T-helper 2 cell (primary cell): ENCODE results near the gene CEP126.

Experiments used
- DNase-seq, 5 experiments: peaks; one replicate each; pipeline versions ENCODE4 v3.0.0 to v3.0.0-alpha.2; 2012 to 2022
- total RNA-seq, 2 donors: gene quantifications; one replicate each; lab custom pipeline; 2026; lab: John Stamatoyannopoulos, UW

Gene CEP126, protein sequence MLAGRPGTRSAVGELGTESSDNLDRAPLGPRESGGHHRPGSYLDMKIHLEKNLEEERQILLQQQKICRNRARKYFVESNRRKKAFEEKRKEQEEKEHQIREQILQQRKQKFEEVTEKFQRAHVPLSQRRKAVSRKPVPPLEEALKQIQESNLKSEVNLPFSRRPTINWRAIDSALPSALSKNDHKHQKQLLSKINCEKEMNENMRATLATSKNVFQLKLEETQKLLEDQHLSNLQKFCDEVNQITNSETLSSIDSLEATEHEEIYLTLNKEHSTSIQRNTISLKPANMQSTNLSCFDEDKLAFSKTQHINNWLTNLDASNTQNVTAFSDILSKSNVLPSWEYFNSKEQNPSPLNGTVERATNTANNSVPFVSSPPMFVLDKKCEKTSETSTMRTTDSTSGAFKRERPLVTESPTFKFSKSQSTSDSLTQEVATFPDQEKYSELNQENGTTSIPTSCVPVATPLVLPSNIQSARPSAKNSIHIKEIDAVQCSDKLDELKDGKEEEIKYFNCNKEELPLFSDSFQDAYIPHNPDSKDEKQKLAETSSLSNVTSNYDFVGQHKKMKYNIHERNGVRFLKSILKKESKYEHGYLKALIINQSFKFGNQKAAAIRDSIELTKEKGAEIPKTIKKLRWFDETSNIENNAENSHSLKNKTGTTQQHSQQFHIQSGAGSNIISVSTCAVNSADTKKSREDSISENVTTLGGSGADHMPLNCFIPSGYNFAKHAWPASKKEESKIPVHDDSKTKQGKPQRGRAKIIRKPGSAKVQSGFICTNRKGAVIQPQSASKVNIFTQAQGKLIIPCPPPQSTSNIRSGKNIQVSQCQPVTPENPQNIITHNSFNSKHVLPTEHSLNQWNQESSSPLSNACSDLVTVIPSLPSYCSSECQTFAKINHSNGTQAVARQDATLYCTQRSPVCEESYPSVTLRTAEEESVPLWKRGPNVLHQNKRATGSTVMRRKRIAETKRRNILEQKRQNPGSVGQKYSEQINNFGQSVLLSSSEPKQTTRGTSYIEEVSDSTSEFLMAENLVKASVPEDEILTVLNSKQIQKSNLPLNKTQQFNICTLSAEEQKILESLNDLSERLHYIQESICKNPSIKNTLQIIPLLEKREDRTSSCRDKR
- total RNA-seq, result 0.62 to 3.2 reads per million in 2 donors

GRCh38 chr11:101914738-101915426, at the start of gene CEP126:
Gene CEP126, plus strand, starts transcription at chr11:101915010. Its CDS starts 275 bp downstream, at chr11:101915285.
- peak; percentile 79 to 93 (median 89) for DNase-seq

DNA sequence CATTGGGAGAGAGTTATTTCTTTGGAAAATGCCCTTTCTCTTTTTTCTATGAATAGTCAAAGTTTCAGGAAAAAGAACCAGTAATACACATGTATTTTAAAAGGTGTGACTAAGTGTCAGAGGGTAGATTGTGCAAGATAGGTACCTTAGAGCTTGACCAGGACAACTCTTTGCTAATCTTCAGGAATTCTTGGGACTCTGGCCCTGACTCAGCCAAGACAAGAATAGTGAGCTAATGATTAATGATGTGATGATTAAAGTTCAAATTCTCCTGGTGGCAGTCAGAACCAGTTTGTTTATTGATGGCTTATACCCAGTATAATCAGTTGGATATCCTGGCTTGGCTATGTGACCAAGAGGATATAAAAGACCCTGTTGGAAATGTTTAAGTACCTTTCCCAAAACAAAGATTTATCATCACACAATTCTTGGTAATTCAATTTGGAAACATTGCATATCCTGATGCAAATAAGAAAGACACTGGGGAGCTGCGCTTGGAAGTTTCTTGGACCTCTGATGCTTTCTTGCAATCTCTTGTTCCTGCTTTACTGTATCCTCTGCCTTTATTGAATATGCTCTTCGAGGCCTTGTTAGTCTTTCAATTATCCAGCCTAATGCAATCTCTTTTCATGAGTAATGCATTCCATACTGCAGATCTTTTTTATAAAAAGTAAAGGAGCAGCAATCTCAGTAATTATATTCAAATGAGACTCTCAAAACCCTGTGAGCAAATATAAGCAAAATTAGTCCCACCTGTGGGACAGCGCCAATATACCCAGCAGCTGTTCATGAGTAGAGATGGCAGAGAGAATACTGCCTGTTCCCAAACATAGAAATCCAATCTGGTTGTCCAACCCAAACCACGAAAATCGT, 48.0 kb upstream of the CEP126 start:
- no peak for DNase-seq

- DNase-seq, result no peak
These were observed 46.9 kb upstream of the CEP126 start for GRCh38 chr11:101867951-101868350.

DNA sequence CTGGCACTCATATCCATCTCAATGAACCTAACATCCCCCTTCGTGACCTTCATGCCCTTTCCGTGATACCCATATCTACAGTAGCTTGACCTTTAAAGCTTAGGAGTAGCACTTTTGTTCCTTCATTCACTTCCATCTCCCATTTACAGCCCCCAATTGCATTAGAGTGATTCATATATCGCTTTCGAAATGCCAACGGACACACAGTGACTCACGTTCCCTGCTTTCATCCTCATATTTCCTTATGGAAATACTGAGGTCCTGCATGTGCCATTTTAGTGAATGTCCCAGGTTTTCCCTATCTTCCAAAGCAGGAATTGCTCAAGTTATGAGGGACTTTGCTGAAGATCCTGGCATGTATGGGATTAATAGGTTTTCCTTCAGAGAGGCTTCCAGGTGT, 44.3 kb upstream of the CEP126 start:
- DNase-seq, result no peak

GRCh38 chr11:101872171-101872882, 42.5 kb upstream of the CEP126 start:
- DNase-seq, result no peak

- DNase-seq, result peak in 1 of 5 experiments; percentile 32
These were observed 34.6 kb upstream of the CEP126 start for GRCh38 chr11:101880222-101880621.

DNA sequence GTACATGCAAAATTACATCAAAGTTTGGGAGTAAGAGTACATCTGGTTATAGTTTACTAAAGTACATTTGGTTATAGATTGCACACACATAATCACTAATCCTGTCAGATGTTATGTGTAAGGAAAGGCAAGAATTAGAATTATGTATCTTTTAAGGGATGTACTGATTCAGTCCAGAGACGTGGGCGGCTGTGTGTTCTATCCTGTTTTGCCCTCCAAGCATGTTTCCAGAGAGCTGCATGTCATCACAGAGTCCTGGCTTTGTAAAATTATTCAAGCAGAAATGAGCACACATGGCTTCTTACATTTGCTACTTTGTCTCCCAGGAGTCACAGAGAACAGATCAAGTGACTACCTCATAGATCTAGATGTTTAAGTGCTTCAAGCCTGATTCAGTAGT, 33.2 kb upstream of the CEP126 start:
- no peak for DNase-seq

DNA sequence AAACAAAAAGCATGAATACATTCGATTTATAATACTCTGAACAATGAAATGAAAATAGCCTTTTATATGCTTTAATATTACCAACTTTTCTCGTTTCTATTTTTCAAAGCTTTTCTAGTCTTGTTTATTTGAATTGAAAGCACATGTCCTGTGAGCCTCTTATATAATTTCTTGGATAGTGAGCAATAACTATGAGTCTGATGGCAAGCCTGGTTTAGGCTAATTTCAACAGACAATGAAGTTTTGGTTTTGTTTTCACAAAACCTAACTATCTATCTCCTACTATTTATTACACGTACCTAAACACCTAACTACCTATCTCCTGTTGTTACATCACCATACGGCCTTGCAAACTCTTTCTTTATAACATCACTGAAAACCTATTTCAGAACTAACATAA, 29.2 kb upstream of the CEP126 start:
- DNase-seq, result no peak

DNA sequence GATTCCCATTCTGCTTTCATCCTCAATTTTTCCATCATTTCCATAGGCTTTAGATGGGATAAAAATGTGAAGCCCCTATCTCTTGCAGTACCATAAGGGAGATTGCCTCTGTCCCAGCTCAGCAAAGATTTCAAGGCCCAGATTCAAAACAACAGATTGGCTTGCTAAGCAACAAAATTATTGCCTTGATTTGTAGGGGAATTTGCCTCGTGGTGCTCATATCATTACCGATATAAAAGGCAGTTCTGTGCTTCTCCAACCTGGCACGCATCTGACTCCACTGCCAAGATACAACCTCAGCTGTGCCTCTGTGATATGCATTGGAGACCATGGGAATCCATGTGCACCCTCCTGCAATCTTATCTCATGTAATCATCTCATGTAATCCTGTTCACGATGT, 25.0 kb upstream of the CEP126 start:
- no peak for DNase-seq

GRCh38 chr11:101894505-101894904, 20.3 kb upstream of the CEP126 start:
- no peak for DNase-seq

DNA sequence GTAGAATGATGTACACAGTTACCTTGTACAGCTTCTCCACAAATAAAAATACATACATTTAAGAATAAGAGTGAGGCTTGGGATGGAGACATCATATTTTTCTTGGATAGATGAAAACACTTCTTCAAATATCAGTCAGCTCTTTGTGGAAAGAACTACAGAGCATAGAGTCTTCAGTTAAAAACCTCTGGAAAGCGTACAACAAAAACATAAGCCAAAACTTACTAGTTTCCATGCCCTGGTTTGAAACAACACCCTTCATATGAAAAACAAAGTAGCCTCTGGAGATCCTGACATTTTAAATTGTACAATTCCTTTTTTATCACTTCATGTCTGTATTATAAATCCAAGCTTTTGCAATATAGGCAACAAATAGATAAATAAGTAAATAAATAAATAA, 7.0 kb upstream of the CEP126 start:
- DNase-seq, result no peak

DNA sequence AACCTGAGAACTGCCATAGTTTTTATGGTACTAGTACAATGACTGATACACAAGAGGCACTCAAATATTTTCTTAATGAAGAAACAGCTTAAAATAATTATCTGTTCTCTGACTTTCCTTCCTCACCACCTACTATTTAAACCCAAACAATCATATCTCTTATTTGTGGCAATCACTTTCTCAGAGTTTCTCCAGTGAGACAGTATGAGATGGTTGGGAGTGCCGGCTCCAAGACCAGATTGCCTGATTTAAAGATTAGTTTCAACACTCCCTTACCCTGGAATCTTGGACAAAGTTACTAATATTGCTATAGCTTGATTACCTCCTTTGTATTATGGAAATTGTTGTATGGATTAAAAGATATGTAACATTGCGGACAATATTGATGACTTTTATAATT, 5.7 kb upstream of the CEP126 start:
- no peak for DNase-seq

DNA sequence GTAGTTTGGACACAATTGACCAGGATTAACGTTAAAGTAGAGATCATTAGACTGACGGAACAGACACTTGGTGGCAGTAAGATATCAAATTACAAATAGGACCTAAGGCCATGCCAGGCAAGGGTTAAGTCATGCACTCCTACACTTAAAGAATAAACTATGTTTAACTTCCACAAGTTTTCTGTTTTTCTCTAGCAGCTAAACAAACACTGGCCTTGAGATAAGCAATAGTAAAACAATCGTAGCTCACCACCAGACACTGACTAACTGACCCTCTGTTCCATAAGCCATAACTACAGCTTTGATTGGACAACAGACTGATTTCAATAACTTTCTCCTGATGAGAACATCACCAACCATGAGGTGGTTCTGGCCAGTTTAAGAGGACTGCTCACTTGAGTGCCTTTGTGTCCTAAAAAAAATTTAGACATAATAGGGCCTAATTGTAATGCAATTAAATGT, 2.0 kb upstream of the CEP126 start:
- DNase-seq, result no peak

DNA sequence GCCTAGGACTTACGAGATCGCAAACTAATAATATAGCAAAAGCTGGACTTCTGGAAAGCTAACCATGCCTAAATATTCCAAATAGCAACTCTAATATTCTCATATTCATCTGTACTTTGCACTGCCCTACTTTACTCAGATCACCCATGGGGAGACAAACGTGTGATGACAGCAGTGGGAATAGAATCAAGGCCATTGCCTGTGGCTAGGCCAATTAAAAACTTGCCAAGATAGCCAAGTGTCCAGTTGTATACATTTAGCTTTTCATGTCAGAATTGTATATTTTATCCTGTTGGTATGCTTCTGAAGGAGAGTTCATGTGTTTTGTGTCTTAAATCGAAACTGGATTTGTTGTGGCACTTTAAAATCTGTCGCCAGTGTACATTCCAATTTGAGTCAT, 1.2 kb upstream of the CEP126 start:
- no peak for DNase-seq

- no peak for DNase-seq
These were observed 471 bp upstream of the CEP126 start for GRCh38 chr11:101914341-101914737.

DNA sequence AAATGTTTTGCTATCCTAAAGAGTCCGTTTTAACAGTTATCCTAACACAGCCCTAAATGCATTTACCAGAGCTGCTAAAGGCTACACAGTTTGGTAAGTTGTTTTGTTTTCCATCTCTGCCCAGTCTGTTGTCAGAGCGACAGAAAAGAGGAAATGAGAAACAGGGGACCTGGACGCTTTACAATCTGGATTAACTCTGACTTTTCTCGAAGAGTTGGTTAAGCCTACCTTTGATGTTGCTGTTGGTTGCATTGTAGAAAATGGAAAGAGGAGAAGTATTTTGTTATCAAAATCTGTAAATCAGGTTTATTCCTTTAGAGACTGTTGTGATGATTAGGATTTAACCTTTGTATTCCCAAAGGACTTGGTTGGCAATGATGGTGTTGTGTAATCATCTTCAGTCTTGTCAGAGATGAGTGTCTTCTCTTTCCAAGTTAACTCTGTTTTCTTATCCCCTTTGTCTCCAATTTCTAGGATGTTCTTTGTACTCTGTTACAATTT, 1.0 kb downstream of the CEP126 start:
- DNase-seq, result peak in 1 of 5 experiments; percentile 5

GRCh38 chr11:101916422-101916821, 1.6 kb downstream of the CEP126 start, which contains the start of gene ANGPTL5:
Gene ANGPTL5, minus strand, starts transcription at chr11:101916522. Its CDS starts 8,613 bp downstream, at chr11:101907909.
- DNase-seq, result no peak

- DNase-seq, result no peak
These were observed 2.4 kb downstream of the CEP126 start for GRCh38 chr11:101917226-101917625.

DNA sequence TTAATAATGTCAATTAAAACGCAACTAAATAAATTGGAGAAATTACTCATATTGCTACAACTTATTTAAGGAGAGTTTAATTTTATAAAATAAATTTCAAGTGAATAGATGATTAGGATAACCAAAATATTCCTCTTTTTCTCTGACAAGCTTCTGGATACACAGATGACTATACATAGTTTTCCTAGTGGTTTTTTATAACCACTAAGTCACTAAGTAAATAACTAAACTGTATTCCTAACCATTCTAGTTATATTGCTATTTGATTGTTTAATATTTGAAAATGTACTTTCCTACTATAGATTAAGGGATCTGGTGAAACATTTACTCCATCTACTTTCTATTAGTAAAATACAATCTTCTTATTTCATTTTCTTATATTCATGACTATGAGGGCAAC, 6.2 kb downstream of the CEP126 start:
- DNase-seq, result no peak

GRCh38 chr11:101923554-101923953, 8.7 kb downstream of the CEP126 start:
- no peak for DNase-seq
